ENCODE measurements around the gene PXDN.
"Not testable (repeated sequence)": the region's sequence is repeated elsewhere in the genome, so short reads cannot be mapped to it uniquely, and the experiment has no call there.

PXDN gene

GRCh38 chr2:1626271-1626681 lies 118.0 kb downstream of the PXDN start:
- H3K4me3 ChIP-seq (ENCODE audit: low read depth, low read length), result no peak overlapping the region
- TF ChIP-seq CTCF (conservative IDR thresholded peaks at IDR 0.05; ENCODE audit: low read depth, low read length), result no peak
- DNase-seq (ENCODE audit: low read depth), result peak; percentile 39

- DNase-seq (ENCODE audit: low read depth), result peak; percentile 88
- TF ChIP-seq CTCF (conservative IDR thresholded peaks at IDR 0.05; ENCODE audit: low read depth, low read length), result no peak
- no peak overlapping the region for H3K4me3 ChIP-seq (ENCODE audit: low read depth, low read length)
Measured at GRCh38 chr2:1625281-1626001, 118.9 kb downstream of the PXDN start.

GRCh38 chr2:1623906-1624445 lies 120.3 kb downstream of the PXDN start:
- no peak for TF ChIP-seq CTCF (conservative IDR thresholded peaks at IDR 0.05; ENCODE audit: low read depth, low read length)
- DNase-seq (ENCODE audit: low read depth), result no peak
- no peak overlapping the region for H3K4me3 ChIP-seq (ENCODE audit: low read depth, low read length)

- no peak overlapping the region for H3K4me3 ChIP-seq (ENCODE audit: low read depth, low read length)
- TF ChIP-seq CTCF (conservative IDR thresholded peaks at IDR 0.05; ENCODE audit: low read depth, low read length), result no peak
- DNase-seq (ENCODE audit: low read depth), result no peak
Measured at GRCh38 chr2:1622521-1623200, 121.7 kb downstream of the PXDN start.

- not testable (repeated sequence) for DNase-seq (ENCODE audit: low read depth); H3K4me3 ChIP-seq (ENCODE audit: low read depth, low read length)
Measured at GRCh38 chr2:1621976-1622375, 122.3 kb downstream of the PXDN start.

- H3K4me3 ChIP-seq (ENCODE audit: low read depth, low read length), result no peak overlapping the region
- TF ChIP-seq CTCF (conservative IDR thresholded peaks at IDR 0.05; ENCODE audit: low read depth, low read length), result no peak
- no peak for DNase-seq (ENCODE audit: low read depth)
Measured at GRCh38 chr2:1621501-1621900, 122.8 kb downstream of the PXDN start.

- H3K4me3 ChIP-seq (ENCODE audit: low read depth, low read length), result no peak overlapping the region
- no peak for DNase-seq (ENCODE audit: low read depth)
- TF ChIP-seq CTCF (conservative IDR thresholded peaks at IDR 0.05; ENCODE audit: low read depth, low read length), result no peak
Measured at GRCh38 chr2:1621041-1621440, 123.3 kb downstream of the PXDN start.

Data from choroid plexus epithelial cell (primary cell).